RWPE2 (cell line): ENCODE results near the gene ITFG1.
A peak's percentile ranks its signal among the peaks of the same experiment; 100 is the strongest.

Source experiments
- ATAC-seq: fragments of 200-7000 bp; cut with Tn5 transposase; 3 replicates; pipeline ENCODE4 v1.9.1; 2021; ENCODE audit warnings: low read depth
- DNase-seq: peaks from one replicate; pipeline ENCODE4 v3.0.0-alpha.2; 2020; ENCODE audit warnings: low spot score
- H3K27ac ChIP-seq: fragments of 450-650 bp; 2 replicates; pipeline ENCODE4 v1.5.1; 2017; ENCODE audit warnings: mild to moderate bottlenecking; ENCODE audit not compliant: poor library complexity, severe bottlenecking
- H3K27me3 ChIP-seq: fragments of 250-450 bp; sonication (Bioruptor Pico); 2 replicates; pipeline ENCODE4 v1.5.1; 2021; ENCODE audit warnings: mild to moderate bottlenecking, moderate library complexity; ENCODE audit not compliant: insufficient read depth, poor library complexity, severe bottlenecking
- H3K36me3 ChIP-seq: fragments of 250-450 bp; sonication (Bioruptor Pico); 2 replicates; pipeline ENCODE4 v1.5.1; 2020; ENCODE audit warnings: low read depth, mild to moderate bottlenecking, moderate library complexity
- H3K4me1 ChIP-seq: fragments of 250-450 bp; sonication (Bioruptor Pico); 2 replicates; pipeline ENCODE4 v1.5.1; 2021; ENCODE audit warnings: mild to moderate bottlenecking, moderate library complexity; ENCODE audit not compliant: insufficient read depth, poor library complexity, severe bottlenecking
- H3K4me3 ChIP-seq: fragments of 250-450 bp; sonication (Bioruptor Pico); 2 replicates; pipeline ENCODE4 v1.5.1; 2021; ENCODE audit warnings: mild to moderate bottlenecking, moderate library complexity; ENCODE audit not compliant: severe bottlenecking
- H3K9me3 ChIP-seq: fragments of 250-450 bp; sonication (Bioruptor Pico); 2 replicates; pipeline ENCODE4 v1.5.1; 2021; ENCODE audit warnings: mild to moderate bottlenecking, moderate library complexity; ENCODE audit not compliant: severe bottlenecking
- CTCF ChIP-seq: fragments of 450-650 bp; IDR thresholded peaks from one replicate; pipeline ENCODE4 v1.5.1; 2017; ENCODE audit warnings: mild to moderate bottlenecking, moderate library complexity; ENCODE audit not compliant: poor library complexity, severe bottlenecking

ITFG1 gene

GRCh38 chr16:47317465-47318240, 143.2 kb downstream of the ITFG1 start:
- Histone ChIP-seq H3K36me3 (no peaks in the 10 kb centered on the region; the same call in 1 of the 2 replicates), H3K4me3 (no peak overlapping the region), H3K4me1 (no peaks in the 10 kb centered on the region), H3K27me3 (no peaks in the 10 kb centered on the region), H3K9me3 (no peaks in the 10 kb centered on the region), H3K27ac (no peak overlapping the region)
- no peak for ATAC-seq
- no peak for TF ChIP-seq CTCF
- no peak for DNase-seq

- H3K27me3 ChIP-seq = no peaks in the 10 kb centered on the region
- ATAC-seq (no peak), DNase-seq (no peak)
- no peaks in the 10 kb centered on the region; the same call in 1 of the 2 replicates for H3K36me3 ChIP-seq
- no peaks in the 10 kb centered on the region for H3K9me3 ChIP-seq
- H3K27ac ChIP-seq = no peak overlapping the region
- no peak overlapping the region for H3K4me3 ChIP-seq
- no peak for TF ChIP-seq CTCF
- peaks cover 2% of the 10 kb centered on the region for H3K4me1 ChIP-seq
Observed at GRCh38 chr16:47316442-47317015, 144.3 kb downstream of the ITFG1 start.

GRCh38 chr16:47311738-47312505, 148.9 kb downstream of the ITFG1 start:
- H3K27ac ChIP-seq = no peak overlapping the region
- ATAC-seq (peak; percentile 71), DNase-seq (no peak)
- H3K4me1 ChIP-seq = peaks cover 2% of the 10 kb centered on the region
- H3K9me3 ChIP-seq = no peaks in the 10 kb centered on the region
- TF ChIP-seq CTCF = no peak
- H3K27me3 ChIP-seq = no peaks in the 10 kb centered on the region
- peaks cover 13% of the 10 kb centered on the region for H3K36me3 ChIP-seq
- no peak overlapping the region for H3K4me3 ChIP-seq

- H3K27ac ChIP-seq = no peak overlapping the region
- peaks cover 2% of the 10 kb centered on the region for H3K4me1 ChIP-seq
- peaks cover 17% of the 10 kb centered on the region for H3K36me3 ChIP-seq
- no peaks in the 10 kb centered on the region for H3K27me3 ChIP-seq
- no peak overlapping the region for H3K4me3 ChIP-seq
- TF ChIP-seq CTCF = no peak
- no peak for ATAC-seq
- no peaks in the 10 kb centered on the region for H3K9me3 ChIP-seq
- DNase-seq = no peak
Observed at GRCh38 chr16:47310792-47311211, 150.1 kb downstream of the ITFG1 start.
